Cardiac fibroblast (primary cell): Measurements from ENCODE around the gene CUEDC1.

Experiments used
- DNase-seq, 2 donors: peaks; one replicate each; pipeline versions ENCODE4 v3.0.0 to v3.0.0-alpha.2; 2010; ENCODE audit warnings: low read depth in 2 of 2
- H3K4me3 ChIP-seq, 2 donors: replicated peaks in 1 of 2; 1 replicate in 1 of 2; 2 replicates in 1 of 2; pipeline ENCODE4 v1.5.1; 2011; ENCODE audit warnings: low read depth in 2 of 2, low read length in 2 of 2, mild to moderate bottlenecking in 2 of 2, moderate library complexity in 1 of 2
- TF ChIP-seq, protein P1 (sequence below): IDR thresholded peaks from one replicate; pipeline ENCODE4 v1.5.1; 2011; ENCODE audit warnings: low read depth, mild to moderate bottlenecking, low read length, inconsistent platforms

CUEDC1 gene

DNA sequence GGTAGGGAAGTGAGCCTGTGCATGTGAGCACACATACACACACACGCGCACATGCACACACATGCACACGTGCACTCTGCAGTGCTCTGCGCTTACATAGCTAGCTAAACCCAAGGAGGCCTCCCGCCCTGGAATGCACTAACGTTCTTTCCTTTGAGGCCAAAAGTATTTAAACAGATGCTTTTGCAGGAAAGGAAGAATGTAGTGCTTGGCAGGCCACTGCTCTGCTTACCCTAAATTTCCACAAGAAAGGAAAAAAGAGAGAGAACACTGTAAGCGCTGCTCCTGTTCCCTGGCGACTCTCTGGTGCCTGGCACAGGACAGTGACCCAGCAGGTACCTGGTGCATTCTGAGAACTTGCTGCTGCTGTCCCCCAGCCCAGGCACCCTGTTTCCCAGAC lies 74.1 kb downstream of the CUEDC1 start:
- H3K4me3 ChIP-seq, result no peak overlapping the region
- TF ChIP-seq, protein P1, sequence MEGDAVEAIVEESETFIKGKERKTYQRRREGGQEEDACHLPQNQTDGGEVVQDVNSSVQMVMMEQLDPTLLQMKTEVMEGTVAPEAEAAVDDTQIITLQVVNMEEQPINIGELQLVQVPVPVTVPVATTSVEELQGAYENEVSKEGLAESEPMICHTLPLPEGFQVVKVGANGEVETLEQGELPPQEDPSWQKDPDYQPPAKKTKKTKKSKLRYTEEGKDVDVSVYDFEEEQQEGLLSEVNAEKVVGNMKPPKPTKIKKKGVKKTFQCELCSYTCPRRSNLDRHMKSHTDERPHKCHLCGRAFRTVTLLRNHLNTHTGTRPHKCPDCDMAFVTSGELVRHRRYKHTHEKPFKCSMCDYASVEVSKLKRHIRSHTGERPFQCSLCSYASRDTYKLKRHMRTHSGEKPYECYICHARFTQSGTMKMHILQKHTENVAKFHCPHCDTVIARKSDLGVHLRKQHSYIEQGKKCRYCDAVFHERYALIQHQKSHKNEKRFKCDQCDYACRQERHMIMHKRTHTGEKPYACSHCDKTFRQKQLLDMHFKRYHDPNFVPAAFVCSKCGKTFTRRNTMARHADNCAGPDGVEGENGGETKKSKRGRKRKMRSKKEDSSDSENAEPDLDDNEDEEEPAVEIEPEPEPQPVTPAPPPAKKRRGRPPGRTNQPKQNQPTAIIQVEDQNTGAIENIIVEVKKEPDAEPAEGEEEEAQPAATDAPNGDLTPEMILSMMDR, result no peak
- DNase-seq, result peak; percentile 57 to 86

DNA sequence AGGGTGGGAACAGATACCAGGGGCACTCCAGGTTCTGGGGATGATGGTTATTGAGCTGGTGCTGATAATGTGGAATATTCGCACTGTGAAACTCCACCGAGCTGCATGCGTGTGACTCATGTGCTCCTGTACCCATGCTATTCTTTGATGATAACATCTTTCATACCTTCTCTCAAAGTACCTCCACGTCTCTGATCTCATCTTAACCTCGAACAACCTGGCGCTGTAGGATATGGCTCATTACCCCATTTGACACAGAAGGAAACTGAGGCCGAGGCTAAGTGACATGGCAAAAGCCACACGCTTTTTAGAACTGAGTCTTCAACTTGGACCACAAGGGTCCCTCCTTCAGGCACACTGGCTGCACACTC lies 75.1 kb downstream of the CUEDC1 start:
- H3K4me3 ChIP-seq, result no peak overlapping the region
- TF ChIP-seq, protein P1, result no peak
- no peak for DNase-seq

DNA sequence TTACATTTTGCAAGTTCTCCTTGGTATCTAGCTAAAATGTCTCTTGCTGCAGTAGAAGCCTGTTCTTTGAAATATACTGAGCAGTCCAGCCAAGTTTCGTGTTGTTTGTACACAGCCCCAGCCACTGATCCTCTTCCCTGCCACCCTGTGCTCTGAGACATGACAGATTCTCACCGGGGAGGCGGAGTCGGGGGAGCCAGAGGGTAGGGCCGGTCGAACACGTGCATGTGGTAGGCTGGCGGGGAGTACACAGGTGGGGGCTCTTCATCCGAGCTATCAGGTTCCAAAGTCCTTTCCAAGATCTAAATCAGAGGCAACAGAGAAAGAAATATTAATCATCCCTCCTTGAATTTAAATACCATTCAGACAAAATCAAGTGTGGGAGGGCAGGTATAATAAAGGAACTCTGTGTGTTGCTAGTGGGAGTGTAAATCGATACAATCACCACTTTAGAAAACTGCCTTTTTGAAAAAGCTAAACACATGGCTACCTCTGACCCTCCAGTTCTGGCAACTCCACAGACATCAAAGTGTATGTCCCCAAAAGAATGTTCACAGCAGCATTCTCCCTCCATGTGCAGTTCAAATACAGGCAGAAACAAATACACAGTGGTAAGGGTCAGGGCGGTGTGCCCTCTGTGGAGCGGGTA lies 75.7 kb downstream of the CUEDC1 start:
- no peak for DNase-seq
- TF ChIP-seq, protein P1, result no peak

DNA sequence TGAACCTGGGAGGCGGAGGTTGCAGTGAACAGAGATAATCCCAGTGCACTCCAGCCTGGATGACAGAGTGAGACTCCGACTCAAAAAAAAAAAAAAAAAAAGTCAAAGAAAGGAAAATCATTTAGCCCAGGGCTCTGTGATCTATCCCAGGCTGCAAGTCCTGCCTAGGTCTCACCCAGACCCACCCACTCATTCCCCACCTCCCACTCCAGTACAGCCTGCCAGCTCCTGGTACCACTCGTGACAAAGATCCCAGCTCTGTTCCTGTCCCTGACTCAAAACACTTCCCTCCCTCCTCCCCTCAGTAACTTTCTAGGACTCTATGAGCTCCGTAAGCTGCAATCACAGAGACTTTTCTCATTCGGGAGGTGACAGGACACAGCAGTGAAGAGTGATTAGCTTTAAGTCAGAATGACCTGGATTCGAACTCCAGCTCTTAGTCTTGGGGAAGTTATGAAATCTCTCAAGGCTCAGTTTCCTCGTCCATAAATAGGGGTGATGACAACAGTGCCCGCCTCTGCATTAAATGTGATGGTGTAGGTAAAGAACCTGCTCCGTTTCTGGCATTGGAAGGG lies 77.3 kb downstream of the CUEDC1 start:
- no peak for DNase-seq
- H3K4me3 ChIP-seq, result no peak overlapping the region
- TF ChIP-seq, protein P1, result no peak

More for the DNA sequence above, 75.7 kb downstream of the CUEDC1 start:
- H3K4me3 ChIP-seq, result no peak overlapping the region

DNA sequence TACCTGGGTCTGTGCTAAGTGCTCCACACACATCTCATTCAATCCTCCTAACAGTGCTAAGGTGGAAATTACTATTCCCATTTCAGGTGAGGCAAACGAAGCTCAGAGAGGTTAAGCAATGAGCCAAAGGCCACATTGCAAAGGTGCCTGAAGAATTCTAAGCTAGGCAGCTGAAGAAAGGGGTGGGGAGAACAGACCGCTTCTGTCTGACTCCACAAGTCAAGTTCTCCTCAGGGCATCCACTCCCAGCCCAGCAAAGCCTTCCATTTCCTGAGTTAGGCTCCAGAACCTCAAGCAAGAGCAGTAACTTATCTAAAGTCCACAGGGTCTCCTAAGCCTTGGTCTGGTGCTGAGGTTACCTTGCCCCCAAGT lies 78.4 kb downstream of the CUEDC1 start:
- H3K4me3 ChIP-seq, result no peak overlapping the region
- TF ChIP-seq, protein P1, result no peak
- no peak for DNase-seq

DNA sequence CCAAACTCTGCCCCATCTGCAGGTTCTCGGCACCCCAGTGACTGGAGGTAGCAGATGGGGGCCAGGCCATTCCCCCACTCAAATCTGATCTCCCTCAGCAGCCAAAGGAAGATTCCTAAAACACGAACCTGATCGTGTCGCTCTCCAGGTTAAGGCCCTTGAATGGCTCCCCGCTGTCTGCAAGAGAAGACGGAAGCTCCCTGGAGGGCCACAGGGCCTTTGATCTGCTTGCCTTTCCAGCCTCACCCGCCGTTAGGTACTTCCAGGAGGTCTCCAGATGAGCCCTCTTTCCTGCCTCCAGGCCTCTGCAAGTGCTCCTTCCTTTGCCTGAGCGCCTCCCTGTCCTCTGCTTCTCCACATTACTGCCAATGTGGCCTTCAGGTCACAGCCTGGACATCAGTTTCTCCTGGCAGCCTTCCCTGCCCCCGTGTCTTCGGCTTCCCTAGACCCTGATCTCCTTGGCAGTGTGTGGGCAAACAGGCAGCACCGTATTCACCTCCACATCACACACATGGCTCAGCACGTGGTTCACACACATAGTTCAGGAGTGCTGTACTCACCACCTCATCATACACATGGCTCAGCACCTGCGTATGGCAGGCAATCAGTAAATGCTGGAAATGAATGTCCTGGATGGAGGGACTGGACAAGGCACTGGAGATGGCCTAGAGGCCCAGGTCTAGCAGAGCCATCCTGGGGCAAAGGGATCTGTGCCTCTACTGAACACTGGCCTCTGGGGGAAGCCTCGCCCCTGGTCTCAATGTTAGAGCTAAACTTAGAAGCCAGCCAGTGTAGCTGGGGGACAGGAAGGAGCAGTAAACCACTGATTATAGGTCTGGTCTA lies 79.0 kb downstream of the CUEDC1 start:
- DNase-seq, result no peak
- no peak overlapping the region for H3K4me3 ChIP-seq
- TF ChIP-seq, protein P1, result no peak
